ENCODE data around the gene ARVCF.

The ARVCF gene

DNA sequence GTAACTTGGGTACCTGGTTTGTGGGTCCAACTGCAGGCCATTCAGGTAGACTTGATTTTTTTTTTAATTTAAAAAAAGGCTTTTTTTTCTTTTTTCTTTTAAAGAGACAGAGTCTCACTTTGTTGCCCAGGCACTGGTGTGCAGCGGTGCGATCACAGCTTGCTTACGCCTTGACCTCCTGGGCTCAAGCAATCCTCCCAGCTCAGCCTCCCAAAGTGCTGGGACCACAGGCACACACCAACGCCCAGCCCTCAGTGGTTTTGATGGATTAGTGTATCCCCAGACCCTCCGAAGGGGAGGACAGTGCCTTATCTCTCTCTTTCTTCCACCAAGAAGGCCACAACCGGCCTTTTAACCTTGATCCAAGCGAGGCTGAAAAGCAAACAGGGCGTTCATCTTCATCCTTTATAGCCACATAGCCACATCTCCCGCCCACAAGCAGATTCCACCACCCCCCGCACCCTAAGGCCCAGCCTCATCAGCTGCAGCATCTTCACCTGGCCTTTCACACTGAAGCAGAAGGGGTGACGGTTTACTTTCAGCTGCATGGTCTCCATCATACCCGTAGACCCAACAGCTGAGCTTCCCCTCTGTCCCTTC is 92.6 kb downstream of the ARVCF start:
- TF ChIP-seq, protein P1, sequence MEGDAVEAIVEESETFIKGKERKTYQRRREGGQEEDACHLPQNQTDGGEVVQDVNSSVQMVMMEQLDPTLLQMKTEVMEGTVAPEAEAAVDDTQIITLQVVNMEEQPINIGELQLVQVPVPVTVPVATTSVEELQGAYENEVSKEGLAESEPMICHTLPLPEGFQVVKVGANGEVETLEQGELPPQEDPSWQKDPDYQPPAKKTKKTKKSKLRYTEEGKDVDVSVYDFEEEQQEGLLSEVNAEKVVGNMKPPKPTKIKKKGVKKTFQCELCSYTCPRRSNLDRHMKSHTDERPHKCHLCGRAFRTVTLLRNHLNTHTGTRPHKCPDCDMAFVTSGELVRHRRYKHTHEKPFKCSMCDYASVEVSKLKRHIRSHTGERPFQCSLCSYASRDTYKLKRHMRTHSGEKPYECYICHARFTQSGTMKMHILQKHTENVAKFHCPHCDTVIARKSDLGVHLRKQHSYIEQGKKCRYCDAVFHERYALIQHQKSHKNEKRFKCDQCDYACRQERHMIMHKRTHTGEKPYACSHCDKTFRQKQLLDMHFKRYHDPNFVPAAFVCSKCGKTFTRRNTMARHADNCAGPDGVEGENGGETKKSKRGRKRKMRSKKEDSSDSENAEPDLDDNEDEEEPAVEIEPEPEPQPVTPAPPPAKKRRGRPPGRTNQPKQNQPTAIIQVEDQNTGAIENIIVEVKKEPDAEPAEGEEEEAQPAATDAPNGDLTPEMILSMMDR (IDR thresholded peaks at IDR 0.05; ENCODE audit: low read length, missing control alignments): no peak
- H3K4me3 ChIP-seq (replicated peaks; ENCODE audit: low read depth, low read length): no peak overlapping the region
- DNase-seq (ENCODE audit: low read depth): no peak

DNA sequence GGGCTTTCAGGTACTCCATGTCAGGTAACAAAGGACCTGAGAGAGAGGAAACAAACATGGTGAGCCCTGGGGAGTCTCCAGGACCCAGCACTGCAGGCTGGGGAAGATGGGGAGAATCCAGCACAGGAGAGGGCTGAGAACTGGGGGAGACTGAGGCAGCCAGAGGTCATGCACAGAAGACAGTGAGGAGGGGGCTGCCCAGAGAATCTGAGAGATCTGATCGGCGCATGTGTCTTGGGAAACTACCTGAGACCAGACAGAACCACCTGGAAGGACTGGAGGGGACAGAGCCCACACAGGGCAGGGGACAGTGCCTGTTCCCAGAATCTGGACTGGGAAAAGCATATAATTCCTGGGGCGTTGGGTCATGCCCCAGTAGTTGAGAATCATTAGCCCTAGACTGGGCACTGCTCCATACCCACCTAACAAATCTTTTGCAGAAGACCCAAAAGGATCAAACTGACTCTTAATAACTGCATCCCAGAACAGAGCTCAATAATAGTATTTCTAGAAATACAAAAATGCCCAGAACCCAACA is 95.0 kb downstream of the ARVCF start:
- DNase-seq (ENCODE audit: low read depth): no peak
- TF ChIP-seq, protein P1 (IDR thresholded peaks at IDR 0.05; ENCODE audit: low read length, missing control alignments): no peak
- no peak overlapping the region for H3K4me3 ChIP-seq (replicated peaks; ENCODE audit: low read depth, low read length)
